Measurements from ENCODE around the gene WIPI1.
"Not testable (repeated sequence)": the region's sequence is repeated elsewhere in the genome, so short reads cannot be mapped to it uniquely, and the experiment has no call there.

Gene WIPI1

GRCh38 chr17:68413597-68414560 is 43.4 kb downstream of the WIPI1 start:
- DNase-seq (ENCODE audit: low read depth) = not testable (repeated sequence)

- DNase-seq (ENCODE audit: low read depth) = not testable (repeated sequence)
Observed at GRCh38 chr17:68407656-68408055, 49.6 kb downstream of the WIPI1 start.

GRCh38 chr17:68403837-68404236 is 53.5 kb downstream of the WIPI1 start:
- DNase-seq (ENCODE audit: low read depth) = not testable (repeated sequence)

- DNase-seq (ENCODE audit: low read depth) = no peak
Observed at GRCh38 chr17:68403122-68403521, 54.2 kb downstream of the WIPI1 start.

- DNase-seq (ENCODE audit: low read depth) = no peak
Observed at GRCh38 chr17:68401288-68401687, 56.0 kb downstream of the WIPI1 start.

GRCh38 chr17:68400404-68400735 is 56.9 kb downstream of the WIPI1 start:
- DNase-seq (ENCODE audit: low read depth) = no peak

- DNase-seq (ENCODE audit: low read depth) = no peak
Observed at GRCh38 chr17:68399638-68400403, 57.5 kb downstream of the WIPI1 start.

GRCh38 chr17:68398691-68399637 is 58.3 kb downstream of the WIPI1 start:
- DNase-seq (ENCODE audit: low read depth) = peak; percentile 62

- no peak for DNase-seq (ENCODE audit: low read depth)
Observed at GRCh38 chr17:68397108-68397536, 60.2 kb downstream of the WIPI1 start.

GRCh38 chr17:68396226-68397107 is 60.8 kb downstream of the WIPI1 start:
- no peak for DNase-seq (ENCODE audit: low read depth)

- no peak for DNase-seq (ENCODE audit: low read depth)
Observed at GRCh38 chr17:68394608-68395331, 62.5 kb downstream of the WIPI1 start.

- DNase-seq (ENCODE audit: low read depth) = no peak
Observed at GRCh38 chr17:68391561-68392268, 65.6 kb downstream of the WIPI1 start.

- DNase-seq (ENCODE audit: low read depth) = no peak
Observed at GRCh38 chr17:68390888-68391545, 66.3 kb downstream of the WIPI1 start.

- no peak for DNase-seq (ENCODE audit: low read depth)
Observed at GRCh38 chr17:68389041-68389440, 68.3 kb downstream of the WIPI1 start.

GRCh38 chr17:68387435-68388218 is 69.7 kb downstream of the WIPI1 start:
- DNase-seq (ENCODE audit: low read depth) = no peak

- no peak for DNase-seq (ENCODE audit: low read depth)
Observed at GRCh38 chr17:68385490-68386215, 71.6 kb downstream of the WIPI1 start.

GRCh38 chr17:68384941-68385340 is 72.4 kb downstream of the WIPI1 start:
- no peak for DNase-seq (ENCODE audit: low read depth)
